Sigmoid colon (tissue), 4 donors: ENCODE data around the gene IPPK.

Experiments used
- EP300 ChIP-seq, 4 donors: sonication (generic); formaldehyde crosslinking; IDR thresholded peaks; one replicate each; pipeline ENCODE4 v1.6.1; 2017; ENCODE audit warnings: antibody characterized with exemption in 4 of 4
- POLR2A ChIP-seq, 2 donors: fragments of 450-650 bp; IDR thresholded peaks; one replicate each; pipeline ENCODE4 v1.6.1; 2016; ENCODE audit warnings: antibody characterized with exemption in 2 of 2, mild to moderate bottlenecking in 2 of 2, moderate library complexity in 2 of 2
- POLR2AphosphoS5 ChIP-seq, 4 donors: sonication (generic); formaldehyde crosslinking; IDR thresholded peaks; one replicate each; pipeline ENCODE4 v1.6.1; 2017; ENCODE audit warnings: antibody characterized with exemption in 4 of 4
- TF ChIP-seq, protein P1 (sequence below), 4 experiments: fragments of 450-650 bp in 3 of 4; fragments of 200-600 bp in 1 of 4; IDR thresholded peaks; one replicate each; pipeline ENCODE4 v1.5.1; 2016 to 2019; ENCODE audit warnings: antibody characterized with exemption in 4 of 4, mild to moderate bottlenecking in 3 of 4, moderate library complexity in 2 of 4

DNA sequence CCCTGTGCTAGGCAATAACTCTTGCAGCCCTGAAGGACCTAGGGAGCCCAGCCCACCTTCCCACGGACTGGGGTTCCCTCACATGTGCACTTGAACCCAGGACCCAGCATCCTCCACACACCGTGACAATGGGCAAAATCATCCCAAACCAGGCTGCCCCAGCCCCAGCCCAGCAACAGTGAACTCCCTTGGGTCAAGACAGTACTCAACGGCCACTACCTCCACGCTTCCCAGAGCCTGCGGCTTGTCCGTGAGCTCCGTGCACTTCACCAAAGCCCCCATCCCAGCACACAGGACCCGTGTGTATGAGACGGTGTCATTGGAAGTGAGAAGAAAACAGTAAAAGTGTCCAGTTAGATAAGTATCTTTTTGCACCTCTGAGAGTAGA is 55.8 kb downstream of the IPPK start:
- TF ChIP-seq EP300 (IDR thresholded peaks at IDR 0.05), result no peak
- TF ChIP-seq POLR2AphosphoS5 (IDR thresholded peaks at IDR 0.05), result no peak
- TF ChIP-seq, protein P1, sequence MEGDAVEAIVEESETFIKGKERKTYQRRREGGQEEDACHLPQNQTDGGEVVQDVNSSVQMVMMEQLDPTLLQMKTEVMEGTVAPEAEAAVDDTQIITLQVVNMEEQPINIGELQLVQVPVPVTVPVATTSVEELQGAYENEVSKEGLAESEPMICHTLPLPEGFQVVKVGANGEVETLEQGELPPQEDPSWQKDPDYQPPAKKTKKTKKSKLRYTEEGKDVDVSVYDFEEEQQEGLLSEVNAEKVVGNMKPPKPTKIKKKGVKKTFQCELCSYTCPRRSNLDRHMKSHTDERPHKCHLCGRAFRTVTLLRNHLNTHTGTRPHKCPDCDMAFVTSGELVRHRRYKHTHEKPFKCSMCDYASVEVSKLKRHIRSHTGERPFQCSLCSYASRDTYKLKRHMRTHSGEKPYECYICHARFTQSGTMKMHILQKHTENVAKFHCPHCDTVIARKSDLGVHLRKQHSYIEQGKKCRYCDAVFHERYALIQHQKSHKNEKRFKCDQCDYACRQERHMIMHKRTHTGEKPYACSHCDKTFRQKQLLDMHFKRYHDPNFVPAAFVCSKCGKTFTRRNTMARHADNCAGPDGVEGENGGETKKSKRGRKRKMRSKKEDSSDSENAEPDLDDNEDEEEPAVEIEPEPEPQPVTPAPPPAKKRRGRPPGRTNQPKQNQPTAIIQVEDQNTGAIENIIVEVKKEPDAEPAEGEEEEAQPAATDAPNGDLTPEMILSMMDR (IDR thresholded peaks at IDR 0.05), result no peak
- TF ChIP-seq POLR2A (IDR thresholded peaks at IDR 0.05), result no peak
